ENCODE data around the gene SLC37A3.

- TF ChIP-seq, protein P1, sequence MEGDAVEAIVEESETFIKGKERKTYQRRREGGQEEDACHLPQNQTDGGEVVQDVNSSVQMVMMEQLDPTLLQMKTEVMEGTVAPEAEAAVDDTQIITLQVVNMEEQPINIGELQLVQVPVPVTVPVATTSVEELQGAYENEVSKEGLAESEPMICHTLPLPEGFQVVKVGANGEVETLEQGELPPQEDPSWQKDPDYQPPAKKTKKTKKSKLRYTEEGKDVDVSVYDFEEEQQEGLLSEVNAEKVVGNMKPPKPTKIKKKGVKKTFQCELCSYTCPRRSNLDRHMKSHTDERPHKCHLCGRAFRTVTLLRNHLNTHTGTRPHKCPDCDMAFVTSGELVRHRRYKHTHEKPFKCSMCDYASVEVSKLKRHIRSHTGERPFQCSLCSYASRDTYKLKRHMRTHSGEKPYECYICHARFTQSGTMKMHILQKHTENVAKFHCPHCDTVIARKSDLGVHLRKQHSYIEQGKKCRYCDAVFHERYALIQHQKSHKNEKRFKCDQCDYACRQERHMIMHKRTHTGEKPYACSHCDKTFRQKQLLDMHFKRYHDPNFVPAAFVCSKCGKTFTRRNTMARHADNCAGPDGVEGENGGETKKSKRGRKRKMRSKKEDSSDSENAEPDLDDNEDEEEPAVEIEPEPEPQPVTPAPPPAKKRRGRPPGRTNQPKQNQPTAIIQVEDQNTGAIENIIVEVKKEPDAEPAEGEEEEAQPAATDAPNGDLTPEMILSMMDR (IDR thresholded peaks at IDR 0.05) = no peak
- TF ChIP-seq POLR2AphosphoS5 (IDR thresholded peaks at IDR 0.05) (no peak), POLR2A (IDR thresholded peaks at IDR 0.05) (no peak), EP300 (IDR thresholded peaks at IDR 0.05) (no peak)
Measured at GRCh38 chr7:140375892-140376730, 22.2 kb downstream of the SLC37A3 start.

All from gastroesophageal sphincter (tissue), 3 donors.